Endothelial cell of umbilical vein (primary cell): ENCODE data around the gene CCDC102B. TPM values are rescaled to one million over a fixed set of nuclear protein-coding genes. Genes with fewer than 3 reads are reported as not detected.

Source experiments
- BruUV-seq: library from RNA; stranded (reverse); fragments of 400-500 nt; replicated peaks from 2 replicates; lab custom pipeline; 2021; lab: Mats Ljungman, UMichigan
- CTCF ChIA-PET: fragments of 300-600, 350-600 bp; sonication (Branson Sonifier 250); formaldehyde crosslinking; loops from one replicate; lab custom pipeline; 2021; ENCODE audit warnings: antibody characterized with exemption, inconsistent platforms; lab: Charles Lee
- POLR2A ChIA-PET: fragments of 300-600, 350-600 bp; sonication (Branson Sonifier 250); formaldehyde crosslinking; loops from one replicate; lab custom pipeline; 2021; ENCODE audit warnings: antibody characterized with exemption, inconsistent platforms; lab: Charles Lee
- DNase-seq: peaks from one replicate; pipeline ENCODE4 v3.0.0-alpha.2; 2011; ENCODE audit warnings: low read depth, low spot score
- FAIRE-seq: peaks from 2 replicates; lab custom pipeline; 2011; peaks lifted over from hg19 to GRCh38; lab: Jason Lieb, UNC
- H2AFZ ChIP-seq: 2 replicates; pipeline ENCODE4 v1.6.0; 2012; ENCODE audit warnings: low read depth, low read length, control low read depth, inconsistent platforms
- H3K27ac ChIP-seq: 2 replicates; pipeline ENCODE4 v1.5.1; 2011; ENCODE audit warnings: low read depth, mild to moderate bottlenecking, control low read depth, low read length, moderate library complexity; ENCODE audit not compliant: insufficient read depth
- H3K27me3 ChIP-seq, 2 experiments: 2 replicates each; pipeline versions ENCODE4 v1.6.0 to v1.6.1; 2011; ENCODE audit warnings: low read length in 2 of 2, mixed read lengths in 1 of 2; ENCODE audit not compliant: control insufficient read depth in 2 of 2, insufficient read depth in 2 of 2
- H3K36me3 ChIP-seq, 2 experiments: 2 replicates in 1 of 2; 3 replicates in 1 of 2; pipeline ENCODE4 v1.5.1; 2011; ENCODE audit warnings: low read length in 2 of 2, mild to moderate bottlenecking in 1 of 2, moderate library complexity in 1 of 2; ENCODE audit not compliant: control insufficient read depth in 2 of 2, insufficient read depth in 2 of 2; ENCODE audit errors: extremely low read depth in 1 of 2
- H3K4me1 ChIP-seq: 3 replicates; pipeline ENCODE4 v1.5.1; 2011; ENCODE audit warnings: mild to moderate bottlenecking, low read length; ENCODE audit not compliant: control insufficient read depth, insufficient read depth; ENCODE audit errors: extremely low read depth
- H3K4me2 ChIP-seq: 2 replicates; pipeline ENCODE4 v1.6.1; 2011; ENCODE audit warnings: low read length, control low read depth, mixed read lengths; ENCODE audit not compliant: insufficient read depth
- H3K4me3 ChIP-seq, 3 experiments: fragments of 200-600 bp in 1 of 3; sonication (generic), shearing (Covaris generic) in 1 of 3; replicated peaks in 1 of 3; 2 replicates each; pipeline ENCODE4 v1.5.1; 2011 to 2016; ENCODE audit warnings: control low read depth in 3 of 3, low read length in 3 of 3, mild to moderate bottlenecking in 2 of 3, inconsistent platforms in 1 of 3, low read depth in 1 of 3, moderate library complexity in 1 of 3; ENCODE audit not compliant: insufficient read depth in 1 of 3
- H3K79me2 ChIP-seq: 2 replicates; pipeline ENCODE4 v1.6.0; 2012; ENCODE audit warnings: low read length, inconsistent platforms; ENCODE audit not compliant: control insufficient read depth, insufficient read depth
- H3K9ac ChIP-seq: replicated peaks from 2 replicates; pipeline ENCODE3; 2011; ENCODE audit warnings: low read length, control low read depth; ENCODE audit not compliant: insufficient read depth; ENCODE audit errors: extremely low read depth
- H3K9me1 ChIP-seq: replicated peaks from 3 replicates; pipeline ENCODE4 v1.6.0; 2011; ENCODE audit warnings: mild to moderate bottlenecking, low read length; ENCODE audit not compliant: control insufficient read depth, insufficient read depth; ENCODE audit errors: extremely low read depth
- H3K9me3 ChIP-seq: replicated peaks from 2 replicates; pipeline ENCODE4 v1.5.1; 2012; ENCODE audit warnings: low read length, inconsistent platforms; ENCODE audit not compliant: control insufficient read depth, insufficient read depth
- H4K20me1 ChIP-seq: replicated peaks from 2 replicates; pipeline ENCODE3; 2011; ENCODE audit warnings: mild to moderate bottlenecking, low read length; ENCODE audit not compliant: control insufficient read depth, insufficient read depth; ENCODE audit errors: extremely low read depth
- CTCF ChIP-seq, 2 donors: IDR thresholded peaks; 1 replicate in 1 of 2; 2 replicates in 1 of 2; pipeline ENCODE4 v1.5.1; 2011; ENCODE audit warnings: low read length in 2 of 2, mild to moderate bottlenecking in 2 of 2, moderate library complexity in 2 of 2, control low read depth in 1 of 2, inconsistent platforms in 1 of 2, low read depth in 1 of 2; ENCODE audit not compliant: insufficient read depth in 1 of 2; ENCODE audit errors: extremely low read depth in 1 of 2
- FOS ChIP-seq: IDR thresholded peaks from 2 replicates; pipeline ENCODE4 v1.6.1; 2011; ENCODE audit warnings: mild to moderate bottlenecking, low read length, moderate library complexity, borderline replicate concordance; ENCODE audit not compliant: insufficient read depth
- MAX ChIP-seq: IDR thresholded peaks from 2 replicates; pipeline ENCODE4 v1.6.1; 2011; ENCODE audit not compliant: insufficient read depth, insufficient read length
- MYC ChIP-seq: IDR thresholded peaks from one replicate; pipeline ENCODE4 v1.6.1; 2011; ENCODE audit warnings: mild to moderate bottlenecking, low read depth, low read length
- POLR2A ChIP-seq: IDR thresholded peaks from 2 replicates; pipeline ENCODE4 v1.6.1; 2012; ENCODE audit warnings: low read depth, mild to moderate bottlenecking, control low read depth, low read length
- dilution Hi-C: fragments of 300-500 bp; cut with MboI; formaldehyde crosslinking; loops from one replicate; pipeline ENCODE4 v1.15.0; 2019; ENCODE audit warnings: low sequenced_read_pairs; ENCODE audit not compliant: extremely low pct_ligation_motif_present
- intact Hi-C: fragments of 100-400 bp; cut with micrococcal nuclease; formaldehyde crosslinking; loops from one replicate; pipeline ENCODE4 v1.10.0; 2022
- polyA plus RNA-seq, 4 experiments: library from polyadenylated mRNA; depleted of rRNA in 3 of 4; stranded (reverse) in 3 of 4; unstranded in 1 of 4; fragments of >200 nt; gene quantifications; 2 replicates each; pipeline versions ENCODE4 v1.2.1 to v1.2.3, GENCODE V29; 2011 to 2012; ENCODE audit warnings: missing spikeins in 1 of 4
- total RNA-seq: library from RNA; stranded (reverse); gene quantifications from 2 replicates; pipeline ENCODE4 v1.2.3, GENCODE V29; 2021

CCDC102B gene
- total and polyA plus RNA-seq, 2 donors (not counting 3 experiments of a cell fraction or from before 2014, with no cell fraction given) = 0.21 to 0.62 TPM

DNA sequence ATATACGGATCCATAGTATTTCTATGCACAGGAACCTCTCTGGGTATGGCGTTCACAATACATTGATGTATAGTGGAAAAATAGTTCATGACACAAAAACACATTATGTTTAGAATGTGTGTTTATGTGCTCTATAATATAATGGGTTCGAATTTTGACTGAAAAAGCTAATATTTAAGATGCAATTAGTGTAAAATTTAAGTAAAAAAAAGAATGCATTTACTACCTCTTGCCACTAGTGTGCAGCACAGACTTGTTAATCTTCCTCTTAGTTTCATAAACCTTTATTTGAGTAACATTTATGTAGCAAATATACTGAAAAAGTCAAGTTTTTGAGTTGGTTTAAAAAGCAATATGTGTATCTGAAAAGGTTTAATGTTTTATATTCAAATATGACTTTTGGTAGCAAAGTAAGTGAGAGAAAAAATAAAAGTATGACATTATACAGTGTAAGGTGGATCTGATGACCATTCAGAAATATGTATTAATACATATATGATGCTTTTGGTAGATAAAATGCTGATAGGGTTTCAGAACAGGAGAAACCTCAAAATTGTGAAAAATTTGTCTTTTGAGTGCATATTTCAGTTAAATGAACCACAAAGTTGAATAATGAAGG, 49.4 kb downstream of the CCDC102B start:
- dilution Hi-C loops (no loop called here), intact Hi-C loops (loop anchor here (1.0 to 5.0 kb wide), 3 partner anchors 1225 to 1605 kb away; no protein-coding TSS in a partner anchor)
- peak; percentile 37 for FAIRE-seq
- Histone ChIP-seq H3K79me2 (no peaks in the 10 kb centered on the region), H3K27ac (no peak overlapping the region), H4K20me1 (no peaks in the 10 kb centered on the region), H3K4me2 (no peak overlapping the region), H2AFZ (no peak overlapping the region), H3K9me3 (no peaks in the 10 kb centered on the region), H3K9ac (no peak overlapping the region), H3K27me3 (no peaks in the 10 kb centered on the region), H3K36me3 (no peaks in the 10 kb centered on the region), H3K9me1 (no peaks in the 10 kb centered on the region), H3K4me3 (no peak overlapping the region), H3K4me1 (no peaks in the 10 kb centered on the region)
- ChIA-PET POLR2A (no interaction called here), CTCF (interaction anchor here (0.6 to 5.6 kb wide), 14 partner anchors 9 to 1615 kb away, joined by 3 to 91 read pairs (median 4); no protein-coding TSS in a partner anchor)
- DNase-seq = peak; percentile 64
- no TSS peak for BruUV-seq
- TF ChIP-seq CTCF (IDR thresholded peaks at IDR 0.05; ENCODE audit: extremely low read depth in 1 of 2, insufficient read depth in 1 of 2, low read depth in 1 of 2, low read length in 2 of 2) (peak; percentile 33 to 45), FOS (no peak)

- no peaks in the 10 kb centered on the region for H3K4me1 ChIP-seq
- H3K4me3 ChIP-seq = no peak overlapping the region
- no peaks in the 10 kb centered on the region for H3K9me3 ChIP-seq
- H3K27me3 ChIP-seq = no peaks in the 10 kb centered on the region
- ChIA-PET CTCF (interaction anchor here (0.9 to 5.6 kb wide), 5 partner anchors 1234 to 1607 kb away, joined by 3 to 91 read pairs (median 5); no protein-coding TSS in a partner anchor), POLR2A (no interaction called here)
- H3K79me2 ChIP-seq = no peaks in the 10 kb centered on the region
- H4K20me1 ChIP-seq = no peaks in the 10 kb centered on the region
- FAIRE-seq (no peak), DNase-seq (no peak)
- dilution Hi-C loops = no loop called here
- TF ChIP-seq MAX (no peak), MYC (no peak), CTCF (IDR thresholded peaks at IDR 0.05; ENCODE audit: extremely low read depth in 1 of 2, insufficient read depth in 1 of 2, low read depth in 1 of 2, low read length in 2 of 2) (no peak), POLR2A (no peak)
- no TSS peak for BruUV-seq
- H3K9me1 ChIP-seq = no peaks in the 10 kb centered on the region
- H3K27ac ChIP-seq = no peak overlapping the region
- H2AFZ ChIP-seq = no peak overlapping the region
- H3K36me3 ChIP-seq = no peaks in the 10 kb centered on the region
- no peak overlapping the region for H3K9ac ChIP-seq
- H3K4me2 ChIP-seq = no peak overlapping the region
- intact Hi-C loops = loop anchor here (5.0 kb wide), 2 partner anchors 1224 to 1604 kb away; no protein-coding TSS in a partner anchor
Measured at GRCh38 chr18:68848242-68848641, 50.4 kb downstream of the CCDC102B start.
